Heart right ventricle (tissue), 16 donors: ENCODE measurements around the gene HYI. TPM values are rescaled to one million over a fixed set of nuclear protein-coding genes. Genes with fewer than 3 reads are reported as not detected.
A peak's percentile ranks its signal among the peaks of the same experiment; 100 is the strongest.

ENCODE experiments used
- ATAC-seq, 8 donors: fragments of 200-7000 bp; cut with Tn5 transposase; one replicate each; pipeline ENCODE4 v1.9.1; 2020; ENCODE audit warnings: mild to moderate bottlenecking in 8 of 8, moderate library complexity in 8 of 8, moderate number of reproducible peaks in 1 of 8
- DNase-seq, 2 donors: peaks; one replicate each; pipeline ENCODE4 v3.0.0-alpha.2; 2020
- H3K27ac ChIP-seq, 10 donors: fragments of 200-600 bp; sonication (generic) in 2 of 10; one replicate each; pipeline versions ENCODE4 v1.5.0 to v1.8.0; 2020 to 2022; ENCODE audit warnings: mild to moderate bottlenecking in 3 of 10
- H3K27me3 ChIP-seq, 7 donors: fragments of 200-600 bp; one replicate each; pipeline ENCODE4 v1.8.0; 2021 to 2022; ENCODE audit warnings: mild to moderate bottlenecking in 2 of 7
- H3K36me3 ChIP-seq, 9 donors: fragments of 200-600 bp; sonication (generic) in 1 of 9; one replicate each; pipeline versions ENCODE4 v1.5.0 to v1.8.0; 2020 to 2022; ENCODE audit warnings: mild to moderate bottlenecking in 2 of 9
- H3K4me1 ChIP-seq, 9 donors: fragments of 200-600 bp; sonication (generic) in 1 of 9; one replicate each; pipeline versions ENCODE4 v1.5.0 to v1.8.0; 2020 to 2022; ENCODE audit warnings: mild to moderate bottlenecking in 4 of 9
- H3K4me3 ChIP-seq, 10 donors: fragments of 200-600 bp; sonication (generic) in 2 of 10; one replicate each; pipeline versions ENCODE4 v1.5.0 to v1.8.0; 2020 to 2022; ENCODE audit warnings: mild to moderate bottlenecking in 7 of 10, moderate library complexity in 2 of 10
- H3K9me3 ChIP-seq, 11 donors: fragments of 200-600 bp in 10 of 11; sonication (generic) in 2 of 11; one replicate each; pipeline versions ENCODE4 v1.5.0 to v1.8.0; 2013 to 2022; ENCODE audit warnings: mild to moderate bottlenecking in 2 of 11, control low read depth in 1 of 11, moderate library complexity in 1 of 11
- CTCF ChIP-seq, 9 donors: fragments of 200-600 bp; sonication (generic) in 2 of 9; IDR thresholded peaks; one replicate each; pipeline versions ENCODE4 v1.5.0 to v1.8.0; 2021 to 2022; ENCODE audit warnings: antibody characterized with exemption in 9 of 9, mild to moderate bottlenecking in 5 of 9, moderate library complexity in 1 of 9
- WGBS, 2 donors: extraction: QIAGEN DNeasy Blood & Tissue Kit; methylation state at CpG; one replicate each; pipeline ENCODE4 v1.1.7; 2013; ENCODE audit warnings: inconsistent platforms in 1 of 2; 5-methylcytosine and 5-hydroxymethylcytosine counted together
- intact Hi-C, 10 donors: fragments of 100-400 bp; cut with DNase I; formaldehyde crosslinking; loops; one replicate each; pipeline versions ENCODE4 v1.11.1 to v1.14.2; 2022
- microRNA-seq, 2 donors: library from miRNA; unstranded; fragments of <30 nt; microRNA quantifications; one replicate each; pipeline ENCODE4 v1.2.0, GENCODE V29; 2021
- polyA plus RNA-seq, 2 donors: library from polyadenylated mRNA; stranded (reverse); fragments of 200-250 nt; gene quantifications; one replicate each; pipeline ENCODE4 v1.2.3, GENCODE V29; 2013
- total RNA-seq, 10 donors: library from RNA; stranded (reverse); fragmentation: NEBNext Ultra II Directional in 3 of 10; extraction: Animal tissue kit (Norgen Biotek cat#: 25700) in 3 of 10; gene quantifications; one replicate each; pipeline versions ENCODE4 v1.2.1 to v1.2.4, GENCODE V29; 2021 to 2023
- donor health status: Arrhythmogenic right ventricular cardiomyopathy.
- donor health status: ischemic (EF 13 %, LVEDD 7.1; RV severe dilation, severe dysfunction).
- donor health status: healthy with polysubstance abuse.
- donor health status: DM: no; HTN: yes; CAD: no.
- donor health status: DM: no; HTN: no; CAD: no.
- donor health status: ischemic (EF 25% LVEDD 6.9; RV normal size, moderate dysfunction).
- donor health status: ischemic (EF 25% LVEDD 5.7; RV mildly dilated, moderate dysfunction).
- donor health status: healthy.
- donor health status: DM: yes; HTN: yes; CAD: no.
- donor health status: Ischemic cardiomyopathy.
- donor health status: ischemic (EF 35%, LVEDD 5.7; RV mildly dilated, moderate dysfunction).
- donor health status: nonischemic (EF 11% LVEDD 7.7; RV severe dilation, severe dysfunction).
- donor health status: DM: yes; HTN: yes; CAD: no.
- donor health status: PGD.
- donor health status: ischemic (EF 29% LVEDD 5.4; RV normal size, mild dysfunction).
- donor health status: nonischemic (EF 23%, LVEDD 6.1; RV moderate dilation, normal function).

The HYI gene
- total and polyA plus RNA-seq, 12 donors = 13.1 to 67.4 (median 19.9) TPM

GRCh38 chr1:43405219-43405875 is 48.4 kb downstream of the HYI start:
- H3K9me3 ChIP-seq = no peaks in the 10 kb centered on the region
- 68 to 69% methylated on average over 6 of the region's 6 CpGs for WGBS, 2 donors
- peaks cover 0 to 95% (median 39%) of the 10 kb centered on the region in 9 donors for H3K36me3 ChIP-seq
- ATAC-seq = peak in 4 of 8 donors; percentile 16 to 53 (median 33)
- no peaks in the 10 kb centered on the region for H3K27me3 ChIP-seq
- intact Hi-C loops = loop anchor here in 1 of 10 donors (5.0 kb wide), 1 partner anchor 168 kb away; no protein-coding TSS in a partner anchor
- no peak for DNase-seq
- no peak overlapping the region for H3K27ac ChIP-seq
- TF ChIP-seq CTCF (IDR thresholded peaks at IDR 0.05) = no peak
- H3K4me3 ChIP-seq = no peak overlapping the region
- peaks cover 0 to 7% (median 0%) of the 10 kb centered on the region in 9 donors for H3K4me1 ChIP-seq

GRCh38 chr1:43404353-43404752 is 49.4 kb downstream of the HYI start:
- TF ChIP-seq CTCF (IDR thresholded peaks at IDR 0.05) = no peak
- 96 to 97% methylated on average over 6 of the region's 6 CpGs for WGBS, 2 donors
- H3K4me3 ChIP-seq = no peak overlapping the region
- no peaks in the 10 kb centered on the region for H3K27me3 ChIP-seq
- H3K36me3 ChIP-seq = peaks cover 0 to 86% (median 37%) of the 10 kb centered on the region in 9 donors
- intact Hi-C loops = no loop called here
- H3K9me3 ChIP-seq = no peaks in the 10 kb centered on the region
- ATAC-seq (no peak), DNase-seq (no peak)
- H3K4me1 ChIP-seq = peaks cover 0 to 7% (median 0%) of the 10 kb centered on the region in 9 donors
- H3K27ac ChIP-seq = no peak overlapping the region

GRCh38 chr1:43402089-43402865 is 51.5 kb downstream of the HYI start:
- Histone ChIP-seq H3K27ac (no peak overlapping the region), H3K36me3 (peaks cover 0 to 69% (median 35%) of the 10 kb centered on the region in 9 donors), H3K4me3 (no peak overlapping the region), H3K4me1 (peaks cover 0 to 7% (median 0%) of the 10 kb centered on the region in 9 donors), H3K9me3 (no peaks in the 10 kb centered on the region), H3K27me3 (no peaks in the 10 kb centered on the region)
- no peak for TF ChIP-seq CTCF (IDR thresholded peaks at IDR 0.05)
- no peak for ATAC-seq
- 88 to 89% methylated on average over 6 of the region's 6 CpGs for WGBS, 2 donors
- no peak for DNase-seq
- intact Hi-C loops = no loop called here

Small RNA genes lying within 50 kb of the gene (microRNA-seq; reads per million reads assigned to microRNA genes)
- gene MIR6735 = 0 to 0.51 reads per million in 2 donors

Other genes starting within 250 kb of the HYI start
- under 1 TPM in 5 of 10 donors, not detected in 5; 0.15 to 0.37 (median 0.26) TPM for gene TMEM125, start 183.9 kb downstream of the HYI start, total RNA-seq
- gene TMEM125, start 183.9 kb downstream of the HYI start, polyA plus RNA-seq = under 1 TPM in 1 of 2 donors, not detected in 1; 0.16 TPM
- gene C1orf210, start 168.3 kb downstream of the HYI start, total RNA-seq = not detected
- gene C1orf210, start 168.3 kb downstream of the HYI start, polyA plus RNA-seq = not detected
- 10 to 100 TPM; 19.9 to 55.8 (median 28.4) TPM for gene TIE1, start 152.9 kb downstream of the HYI start, total RNA-seq
- gene TIE1, start 152.9 kb downstream of the HYI start, polyA plus RNA-seq = 10 to 100 TPM; 38.7 to 43.7 TPM
- gene MPL, start 116.1 kb downstream of the HYI start, total RNA-seq = 1 to 10 TPM in 1 of 10 donors, under 1 TPM in 9; 0.21 to 1.2 (median 0.42) TPM
- gene MPL, start 116.1 kb downstream of the HYI start, polyA plus RNA-seq = under 1 TPM; 0.03 to 0.22 TPM
- gene CDC20, start 95.0 kb downstream of the HYI start, total RNA-seq = 1 to 10 TPM in 6 of 10 donors, under 1 TPM in 4; 0.15 to 9.6 (median 1.5) TPM
- gene CDC20, start 95.0 kb downstream of the HYI start, polyA plus RNA-seq = 1 to 10 TPM in 1 of 2 donors, under 1 TPM in 1; 0.49 to 1.2 TPM
- 10 to 100 TPM; 18.4 to 49.3 (median 28.3) TPM for gene ELOVL1, start 85.9 kb downstream of the HYI start, total RNA-seq
- gene ELOVL1, start 85.9 kb downstream of the HYI start, polyA plus RNA-seq = 10 to 100 TPM; 24.3 to 82.0 TPM
- 10 to 100 TPM; 10.5 to 22.5 (median 13.9) TPM for gene MED8, start 64.1 kb downstream of the HYI start, total RNA-seq
- 10 to 100 TPM; 11.8 to 32.4 TPM for gene MED8, start 64.1 kb downstream of the HYI start, polyA plus RNA-seq
- gene SZT2, start 64.0 kb downstream of the HYI start, total RNA-seq = 10 to 100 TPM; 20.5 to 38.3 (median 26.0) TPM
- gene SZT2, start 64.0 kb downstream of the HYI start, polyA plus RNA-seq = 10 to 100 TPM in 1 of 2 donors, 1 to 10 TPM in 1; 8.6 to 44.0 TPM
- gene PTPRF, start 77.0 kb upstream of the HYI start, total RNA-seq = 10 to 100 TPM in 1 of 10 donors, 1 to 10 TPM in 9; 2.5 to 10.3 (median 5.0) TPM
- 1 to 10 TPM; 1.7 to 2.6 TPM for gene PTPRF, start 77.0 kb upstream of the HYI start, polyA plus RNA-seq
- 10 to 100 TPM; 11.3 to 26.7 (median 19.6) TPM for gene KDM4A, start 196.2 kb upstream of the HYI start, total RNA-seq
- 1 to 10 TPM; 5.9 to 6.1 TPM for gene KDM4A, start 196.2 kb upstream of the HYI start, polyA plus RNA-seq